CD4-positive, alpha-beta T cell treated with Interferon gamma for 1 hour (primary cell): ENCODE results near the gene BICDL2.
A peak's percentile ranks its signal among the peaks of the same experiment; 100 is the strongest.

Source experiments
- DNase-seq: peaks from one replicate; pipeline ENCODE4 v3.0.0-alpha.2; 2020

BICDL2 gene

GRCh38 chr16:3007059-3007956 lies 29.4 kb downstream of the BICDL2 start:
- no peak for DNase-seq

DNA sequence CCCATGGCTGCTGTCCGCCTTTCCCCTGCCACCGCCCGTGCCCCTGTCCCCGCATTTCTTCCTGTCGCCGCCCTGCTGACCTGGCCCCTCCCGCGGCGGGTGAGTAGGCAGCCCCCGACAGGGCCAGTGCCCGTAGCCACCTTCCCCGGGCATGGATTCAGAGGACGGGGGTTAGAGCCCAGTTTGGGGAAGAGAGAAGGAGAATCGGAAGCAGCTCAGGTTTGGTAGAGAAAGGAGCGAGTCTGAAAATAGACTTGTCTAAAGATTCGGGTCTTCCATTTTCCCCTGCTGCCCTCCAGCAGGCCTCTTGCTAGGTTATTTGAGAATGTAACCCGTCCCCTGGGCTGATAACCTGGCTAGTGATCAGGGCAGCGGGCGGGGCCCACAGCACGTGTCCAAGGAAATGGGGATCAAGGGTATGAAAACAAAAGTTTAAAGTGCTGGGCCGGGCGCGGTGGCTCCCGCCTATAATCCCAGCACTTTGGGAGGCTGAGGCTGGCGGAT lies 31.9 kb downstream of the BICDL2 start:
- DNase-seq: no peak

DNA sequence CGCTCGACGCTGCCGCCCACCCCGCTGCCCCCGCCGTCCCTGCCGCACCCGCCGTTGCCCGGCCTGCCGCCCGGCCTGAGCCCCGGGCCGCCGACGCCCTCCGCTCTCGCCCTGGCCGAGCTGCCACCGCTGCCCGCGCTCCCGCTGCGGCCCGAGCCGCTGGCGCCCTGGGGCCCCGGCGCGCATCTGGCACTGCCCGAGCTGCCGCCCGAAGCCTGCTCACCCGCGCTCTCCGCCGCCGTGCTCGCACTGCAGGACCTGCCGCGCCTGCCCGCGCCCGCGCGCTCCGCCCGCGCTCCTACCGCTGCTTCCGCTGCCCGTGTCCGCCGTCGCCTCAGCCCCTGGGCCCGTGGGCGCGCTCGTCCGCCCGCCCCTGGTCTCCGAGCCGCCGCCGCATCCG lies 32.4 kb downstream of the BICDL2 start:
- DNase-seq: no peak

DNA sequence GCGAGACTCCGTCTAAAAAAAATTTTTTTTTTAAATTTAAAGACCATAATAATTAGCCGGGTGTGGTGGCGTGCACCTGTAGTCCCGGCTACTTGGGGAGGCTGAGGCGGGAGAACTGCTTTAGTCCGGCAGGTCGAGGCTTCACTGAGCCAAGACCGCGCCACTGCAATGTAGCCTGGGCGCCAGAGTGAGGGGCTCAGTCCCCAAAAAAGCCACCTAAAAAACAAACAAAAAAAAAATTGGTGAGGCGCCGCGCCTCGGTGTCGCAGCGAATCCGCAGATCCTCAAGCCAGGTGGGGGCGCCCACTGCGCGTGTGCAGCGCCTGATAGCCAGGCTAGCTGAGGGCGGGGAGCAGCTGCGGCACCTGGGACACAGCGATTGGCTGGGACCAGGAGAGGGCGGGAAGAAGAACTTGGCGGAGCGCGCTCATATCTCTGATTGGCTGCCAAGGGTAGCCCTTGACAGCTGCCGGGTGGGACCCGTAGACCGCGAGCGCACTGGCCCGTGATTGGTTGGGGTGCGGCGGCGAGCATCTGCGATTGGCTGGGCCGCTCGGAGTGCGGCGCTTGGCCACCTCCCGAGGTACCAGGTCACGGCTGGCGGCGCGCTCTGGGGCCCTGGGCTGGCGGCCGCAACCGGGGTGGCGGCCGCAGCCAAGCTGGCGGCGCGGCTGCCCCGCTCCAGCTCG lies 33.0 kb downstream of the BICDL2 start:
- DNase-seq: peak; percentile 99

DNA sequence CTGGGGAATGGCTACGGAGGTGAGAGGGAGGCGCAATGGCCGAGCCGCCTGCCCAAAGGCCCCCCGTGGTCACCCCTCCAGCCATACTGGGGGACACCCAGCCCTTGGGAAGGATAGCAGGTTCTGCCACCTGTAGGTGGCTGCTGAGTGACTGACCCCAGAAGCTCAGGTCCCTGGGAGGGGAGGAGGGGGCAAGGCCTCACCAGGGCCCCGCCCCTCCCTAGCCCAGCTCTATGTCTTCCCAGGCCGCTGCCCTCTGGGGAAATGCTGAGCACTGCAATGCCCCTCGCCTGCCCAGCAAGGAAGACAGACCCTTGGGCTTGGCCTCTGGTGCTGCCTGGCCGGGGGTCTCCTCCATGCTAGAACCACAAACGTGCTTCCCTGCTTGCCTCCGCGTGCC lies 35.4 kb downstream of the BICDL2 start:
- DNase-seq: no peak

DNA sequence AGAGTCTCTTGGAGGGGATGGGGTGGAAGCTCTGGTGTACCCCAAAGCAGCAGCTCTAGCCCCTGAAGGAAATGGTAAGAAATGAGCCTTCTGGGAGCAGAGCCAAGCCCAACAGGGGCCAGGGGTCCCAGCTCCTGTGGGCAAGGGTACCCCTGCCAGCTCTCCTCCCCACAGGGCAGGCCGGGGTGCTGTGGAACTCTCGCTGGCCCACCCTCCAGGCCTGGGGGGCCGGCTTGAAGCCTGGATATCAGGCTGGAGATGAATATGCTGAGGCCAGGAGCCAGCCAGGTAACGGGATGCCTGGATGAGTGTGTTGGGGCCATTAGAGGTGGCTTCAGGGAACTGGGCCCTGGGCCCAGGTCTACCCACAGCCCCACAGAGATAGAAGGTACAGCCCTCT lies 36.2 kb downstream of the BICDL2 start:
- no peak for DNase-seq

DNA sequence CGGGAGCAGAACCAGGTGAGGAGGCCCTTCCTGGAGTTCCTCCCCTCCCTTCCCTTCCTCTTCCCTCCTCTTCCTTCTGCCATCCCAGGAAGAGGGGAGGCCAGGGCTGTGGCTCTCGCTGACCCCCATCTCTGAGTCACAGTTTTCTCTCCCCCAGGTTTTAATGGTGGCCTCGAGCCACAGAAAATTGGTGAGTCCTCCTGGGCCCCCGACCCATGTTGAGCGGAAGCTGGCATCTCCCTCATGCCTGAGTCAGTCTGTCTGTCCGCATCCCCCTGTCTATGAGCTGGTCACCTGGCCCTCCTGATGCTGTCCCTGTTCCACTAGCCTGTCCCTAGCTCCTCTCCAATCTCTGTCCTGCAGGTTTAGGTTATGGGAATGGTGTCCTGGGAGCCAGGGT lies 36.8 kb downstream of the BICDL2 start:
- no peak for DNase-seq

GRCh38 chr16:2996298-2996697 lies 40.4 kb downstream of the BICDL2 start:
- DNase-seq: no peak

- no peak for DNase-seq
Observed at GRCh38 chr16:2992383-2993081, 44.2 kb downstream of the BICDL2 start.

DNA sequence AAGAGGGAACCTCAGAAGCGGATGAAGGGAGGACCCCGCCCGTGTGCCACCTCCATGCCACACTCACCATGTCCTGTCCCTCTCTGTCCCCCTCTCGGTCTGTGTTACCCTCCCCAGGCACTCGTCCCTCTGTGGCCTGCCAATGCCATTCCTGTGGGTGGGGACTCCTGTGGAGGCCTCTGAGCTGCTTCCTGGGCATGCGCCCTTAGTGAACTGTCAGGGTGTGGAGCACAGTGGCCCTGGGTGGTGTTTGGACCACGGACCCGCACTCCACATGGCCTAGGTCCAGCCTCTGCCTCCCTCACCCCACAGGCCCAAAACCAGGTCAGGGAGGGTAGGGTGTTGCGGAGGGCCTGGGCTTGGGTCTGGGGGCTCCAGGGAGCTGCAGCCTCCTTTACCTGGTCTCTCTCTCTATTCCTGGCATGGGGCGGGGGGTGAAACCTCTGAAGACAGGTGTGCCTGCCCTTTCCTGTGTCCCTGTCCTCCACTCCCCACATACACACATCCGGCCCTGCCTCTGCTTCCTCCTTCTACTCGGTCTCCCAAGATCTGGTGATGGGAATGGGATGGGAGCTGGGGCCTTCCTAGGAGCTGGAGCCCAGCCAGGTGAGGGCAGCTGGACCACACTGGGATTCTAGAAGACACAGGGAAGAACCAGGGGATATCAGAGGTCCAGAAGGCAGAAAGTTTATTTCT lies 45.0 kb downstream of the BICDL2 start:
- DNase-seq: no peak

DNA sequence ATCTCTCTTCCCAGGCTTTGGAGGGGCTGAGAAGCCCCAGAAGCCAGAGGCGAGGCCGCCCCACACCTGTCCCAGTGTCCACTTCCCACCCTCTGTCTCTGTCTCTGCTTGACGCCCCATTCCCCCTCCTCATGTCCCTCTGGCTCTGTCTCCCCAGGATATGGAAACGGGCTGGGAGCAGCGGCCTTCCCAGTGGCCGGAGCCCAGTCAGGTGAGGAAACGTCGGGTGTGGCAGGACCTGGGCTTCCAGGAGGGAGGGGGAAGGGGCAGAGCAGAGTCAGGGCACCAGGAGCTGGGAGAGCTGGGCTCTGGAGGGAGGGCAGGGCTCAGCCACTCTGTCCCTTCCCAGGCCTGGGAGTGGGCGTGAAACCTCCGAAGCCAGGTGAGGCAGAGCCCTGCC lies 45.9 kb downstream of the BICDL2 start:
- DNase-seq: no peak

DNA sequence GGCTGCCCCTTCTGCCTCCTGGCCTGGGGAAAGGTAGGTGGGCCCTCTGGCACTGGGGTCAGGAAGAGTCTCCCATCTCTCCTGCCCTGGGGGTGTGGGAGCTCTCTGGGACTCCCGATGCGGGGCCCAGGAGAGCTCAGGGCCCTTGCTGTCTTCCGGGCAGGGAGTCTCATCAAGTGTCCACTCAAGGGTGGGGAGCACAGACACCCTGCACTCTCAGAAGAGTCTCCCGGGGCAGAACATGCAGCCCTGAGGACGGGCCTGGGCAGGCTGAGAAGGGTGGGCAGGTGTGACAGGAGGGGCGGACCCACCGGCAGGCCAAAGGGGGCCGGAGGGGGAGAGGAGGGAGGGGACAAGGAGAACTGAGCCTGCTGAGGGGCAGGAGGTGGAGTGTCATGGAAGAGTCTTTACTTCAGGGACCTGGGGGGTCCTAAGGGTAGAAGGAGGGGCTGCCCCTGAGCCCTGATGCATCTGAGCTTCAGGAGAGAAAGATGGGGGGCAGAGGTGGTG lies 48.1 kb downstream of the BICDL2 start:
- no peak for DNase-seq

DNA sequence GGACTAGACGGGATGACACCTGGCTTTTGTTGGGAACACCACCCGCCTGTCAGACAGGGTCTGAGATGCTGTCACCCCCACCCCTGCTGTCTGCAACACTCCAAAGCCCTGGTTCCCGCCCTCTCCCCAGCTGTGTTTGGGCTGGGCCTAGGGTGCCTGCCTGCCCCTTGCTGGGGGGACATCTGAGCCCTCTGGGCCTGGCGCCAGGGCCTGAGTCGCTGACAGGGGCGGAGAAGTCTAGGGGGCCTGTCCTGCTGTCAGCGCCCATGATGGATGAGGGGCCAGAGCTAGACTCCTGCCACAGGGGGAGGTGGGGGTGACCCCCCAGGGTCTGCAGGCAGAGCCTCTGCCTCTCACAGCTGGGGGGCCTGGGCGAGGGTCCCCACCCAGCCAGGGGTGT lies 48.9 kb downstream of the BICDL2 start:
- DNase-seq: no peak

GRCh38 chr16:2987286-2987685 lies 49.5 kb downstream of the BICDL2 start:
- no peak for DNase-seq

DNA sequence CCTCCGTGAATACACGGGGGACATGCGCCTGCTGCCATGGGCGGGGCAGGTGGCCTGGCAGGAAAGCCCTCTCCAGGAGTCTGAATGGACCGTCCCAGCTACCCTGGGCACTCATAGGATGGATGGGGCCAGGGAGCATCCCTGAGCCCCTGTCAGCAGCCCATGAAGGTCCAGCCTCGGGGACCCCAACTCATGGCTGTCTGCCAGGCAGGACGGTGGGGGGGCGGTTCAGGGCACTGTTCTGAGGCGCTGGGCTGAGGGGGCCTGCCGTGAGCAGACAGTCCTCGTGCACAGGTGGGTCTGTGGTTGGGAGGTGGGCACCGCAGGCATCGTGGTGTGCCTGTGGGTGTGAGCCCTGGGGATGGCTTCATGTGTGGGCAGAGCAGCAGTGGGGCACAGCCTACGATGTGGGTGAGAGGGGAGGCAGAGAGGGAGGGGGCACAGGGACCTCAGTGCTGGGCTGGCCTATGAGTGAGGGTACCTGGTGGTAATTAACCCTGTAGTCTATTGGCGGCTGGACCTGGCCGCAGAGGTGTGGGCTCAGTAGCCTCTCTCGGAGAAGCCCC lies 50.0 kb downstream of the BICDL2 start:
- no peak for DNase-seq

GRCh38 chr16:2985893-2986355 lies 50.8 kb downstream of the BICDL2 start:
- no peak for DNase-seq

- DNase-seq: no peak
Observed at GRCh38 chr16:2985462-2985861, 51.3 kb downstream of the BICDL2 start.

GRCh38 chr16:2983706-2984136 lies 53.0 kb downstream of the BICDL2 start:
- DNase-seq: peak; percentile 65

- DNase-seq: no peak
Observed at GRCh38 chr16:2982402-2982801, 54.3 kb downstream of the BICDL2 start.

DNA sequence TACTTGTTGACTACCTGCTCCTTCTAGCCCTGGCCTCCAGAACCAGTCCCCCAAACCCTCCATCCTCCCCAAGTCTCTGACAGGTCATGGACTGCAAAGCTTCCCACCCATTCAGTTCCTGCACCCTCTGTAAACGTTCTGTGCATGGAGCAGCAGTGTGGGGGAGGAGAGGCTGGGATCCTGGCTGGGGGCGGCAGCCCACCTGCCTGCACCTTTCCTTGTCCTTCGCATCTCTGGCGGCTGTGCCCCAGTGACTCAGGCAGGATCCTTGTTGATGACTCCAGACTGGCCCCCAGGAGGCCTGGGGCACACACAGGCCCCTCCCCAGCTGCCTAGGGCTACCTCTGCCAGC lies 54.9 kb downstream of the BICDL2 start:
- no peak for DNase-seq

- DNase-seq: no peak
Observed at GRCh38 chr16:2981177-2981898, 55.4 kb downstream of the BICDL2 start.
